HG02943 (cell line): ENCODE data around the gene PCDHA9.
"Not testable (repeated sequence)": the region's sequence is repeated elsewhere in the genome, so short reads cannot be mapped to it uniquely, and the experiment has no call there.

Source experiments
- ATAC-seq: cut with Tn5 transposase; IDR thresholded peaks from one replicate; pipeline ENCODE4 v1.9.1; 2021; ENCODE audit warnings: mild to moderate bottlenecking, low read depth, moderate library complexity; ENCODE audit not compliant: unreplicated experiment

PCDHA9 gene

GRCh38 chr5:140875085-140876065, 27.2 kb downstream of the PCDHA9 start, which contains the start of gene PCDHA12:
PCDHA12 (plus strand) TSS chr5:140875308; CDS start chr5:140875473, 165 bp downstream.
- ATAC-seq: no peak

- ATAC-seq: not testable (repeated sequence)
Observed at GRCh38 chr5:140876541-140877261, 28.5 kb downstream of the PCDHA9 start.

- ATAC-seq: no peak
Observed at GRCh38 chr5:140877262-140877581, 29.0 kb downstream of the PCDHA9 start.

DNA sequence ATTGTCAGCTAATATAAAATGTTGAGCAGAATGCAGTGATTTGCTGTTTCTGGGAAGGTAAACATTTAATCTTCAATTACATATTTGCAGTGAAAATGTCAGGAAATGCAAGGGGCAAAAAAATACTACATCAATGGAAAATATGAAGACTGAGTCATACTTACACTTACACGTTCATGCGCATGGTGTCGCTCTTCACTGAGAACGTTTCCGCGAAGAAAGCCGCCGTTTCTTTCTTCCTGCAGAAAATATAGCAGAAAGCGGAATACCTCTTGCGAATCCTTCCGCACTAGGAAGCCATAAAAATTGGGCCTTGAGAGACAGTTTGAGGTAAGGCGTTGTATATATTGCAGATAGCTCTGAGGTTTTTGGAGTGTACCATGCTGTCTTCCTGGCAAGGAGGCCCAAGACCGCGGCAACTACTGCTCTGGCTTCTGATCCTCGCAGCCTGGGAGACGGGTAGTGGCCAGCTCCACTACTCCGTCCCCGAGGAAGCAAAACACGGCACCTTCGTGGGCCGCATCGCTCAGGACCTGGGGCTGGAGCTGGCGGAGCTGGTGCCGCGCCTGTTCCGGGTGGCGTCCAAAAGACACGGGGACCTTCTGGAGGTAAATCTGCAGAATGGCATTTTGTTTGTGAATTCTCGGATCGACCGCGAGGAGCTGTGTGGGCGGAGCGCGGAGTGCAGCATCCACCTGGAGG, 33.9 kb downstream of the PCDHA9 start, which contains the start of gene PCDHA13:
Gene PCDHA13, plus strand, starts transcription at position 236 of the 702 bp plus-strand sequence. Its CDS starts 145 bp downstream, at position 381.
- ATAC-seq: no peak

GRCh38 chr5:140882591-140882899, 34.4 kb downstream of the PCDHA9 start:
- no peak for ATAC-seq

GRCh38 chr5:140883373-140883772, 35.2 kb downstream of the PCDHA9 start:
- ATAC-seq: no peak

GRCh38 chr5:140883927-140884697, 35.9 kb downstream of the PCDHA9 start:
- no peak for ATAC-seq
